BE2C (cell line): ENCODE measurements around the gene IGSF21.

Experiments
- DNase-seq: peaks from one replicate; pipeline ENCODE4 v3.0.0-alpha.2; 2020
- H3K27me3 ChIP-seq: fragments of 250-450 bp; sonication (Bioruptor Pico); 2 replicates; pipeline ENCODE4 v1.5.1; 2020; ENCODE audit warnings: mild to moderate bottlenecking
- H3K36me3 ChIP-seq: fragments of 250-450 bp; sonication (Bioruptor Pico); 2 replicates; pipeline ENCODE4 v1.5.1; 2020; ENCODE audit warnings: mild to moderate bottlenecking
- H3K4me1 ChIP-seq: fragments of 250-450 bp; sonication (Bioruptor Pico); 2 replicates; pipeline ENCODE4 v1.5.1; 2020
- H3K4me3 ChIP-seq: 2 replicates; pipeline ENCODE4 v1.5.1; 2011; ENCODE audit warnings: low read depth, low read length
- H3K9me3 ChIP-seq: fragments of 250-450 bp; sonication (Bioruptor Pico); 2 replicates; pipeline ENCODE4 v1.5.1; 2020
- TF ChIP-seq, protein P1 (sequence below): IDR thresholded peaks from 2 replicates; pipeline ENCODE4 v1.5.1; 2012; ENCODE audit warnings: mild to moderate bottlenecking, low read depth, low read length

The IGSF21 gene

DNA sequence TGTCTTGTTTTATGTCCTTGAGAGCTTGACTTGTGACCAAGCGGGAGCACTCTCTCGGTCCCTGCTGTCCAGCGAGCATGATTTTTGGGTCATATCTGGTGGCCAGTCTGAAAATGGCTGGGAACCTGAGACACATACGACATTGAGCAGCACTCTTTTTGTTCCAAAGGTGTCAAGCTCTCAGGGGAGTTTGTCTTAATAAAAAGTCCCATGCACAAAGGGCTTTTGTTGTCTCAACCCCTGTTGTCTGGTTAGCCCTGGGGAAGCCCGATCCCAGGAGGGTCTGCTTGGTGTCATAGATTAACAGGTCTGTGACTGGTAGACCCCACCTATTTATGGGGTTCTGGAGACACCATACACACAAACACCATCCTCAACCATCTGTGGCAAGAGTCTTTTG, 315.4 kb downstream of the IGSF21 start:
- H3K9me3 ChIP-seq = no peaks in the 10 kb centered on the region
- no peak for DNase-seq
- no peaks in the 10 kb centered on the region for H3K4me1 ChIP-seq
- H3K36me3 ChIP-seq = no peaks in the 10 kb centered on the region
- TF ChIP-seq, protein P1, sequence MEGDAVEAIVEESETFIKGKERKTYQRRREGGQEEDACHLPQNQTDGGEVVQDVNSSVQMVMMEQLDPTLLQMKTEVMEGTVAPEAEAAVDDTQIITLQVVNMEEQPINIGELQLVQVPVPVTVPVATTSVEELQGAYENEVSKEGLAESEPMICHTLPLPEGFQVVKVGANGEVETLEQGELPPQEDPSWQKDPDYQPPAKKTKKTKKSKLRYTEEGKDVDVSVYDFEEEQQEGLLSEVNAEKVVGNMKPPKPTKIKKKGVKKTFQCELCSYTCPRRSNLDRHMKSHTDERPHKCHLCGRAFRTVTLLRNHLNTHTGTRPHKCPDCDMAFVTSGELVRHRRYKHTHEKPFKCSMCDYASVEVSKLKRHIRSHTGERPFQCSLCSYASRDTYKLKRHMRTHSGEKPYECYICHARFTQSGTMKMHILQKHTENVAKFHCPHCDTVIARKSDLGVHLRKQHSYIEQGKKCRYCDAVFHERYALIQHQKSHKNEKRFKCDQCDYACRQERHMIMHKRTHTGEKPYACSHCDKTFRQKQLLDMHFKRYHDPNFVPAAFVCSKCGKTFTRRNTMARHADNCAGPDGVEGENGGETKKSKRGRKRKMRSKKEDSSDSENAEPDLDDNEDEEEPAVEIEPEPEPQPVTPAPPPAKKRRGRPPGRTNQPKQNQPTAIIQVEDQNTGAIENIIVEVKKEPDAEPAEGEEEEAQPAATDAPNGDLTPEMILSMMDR = no peak
- no peaks in the 10 kb centered on the region for H3K27me3 ChIP-seq
- H3K4me3 ChIP-seq = no peak overlapping the region

DNA sequence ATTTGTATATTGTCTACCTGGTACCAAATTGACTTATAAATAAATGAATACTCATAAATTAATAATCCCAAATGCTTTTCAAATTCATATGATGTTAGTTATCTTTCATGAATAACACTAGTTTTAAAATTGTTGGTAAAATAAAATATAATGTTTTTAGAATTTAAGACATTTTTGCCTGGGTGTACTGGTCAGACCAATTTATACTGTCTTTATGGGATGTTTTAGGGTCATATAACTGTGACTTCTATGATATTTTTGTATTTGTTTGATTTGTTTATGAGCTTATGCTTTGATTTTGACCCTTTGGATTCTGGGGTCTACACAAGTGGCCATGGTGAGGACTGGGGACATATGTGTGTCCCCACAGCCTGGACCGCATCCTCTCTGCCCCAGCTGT, 319.0 kb downstream of the IGSF21 start:
- DNase-seq = no peak
- TF ChIP-seq, protein P1 = no peak
- no peak overlapping the region for H3K4me3 ChIP-seq
- H3K4me1 ChIP-seq = no peaks in the 10 kb centered on the region
- H3K36me3 ChIP-seq = no peaks in the 10 kb centered on the region
- no peaks in the 10 kb centered on the region for H3K27me3 ChIP-seq
- H3K9me3 ChIP-seq = no peaks in the 10 kb centered on the region
